OCI-M2 (cell line): ENCODE data around the gene CRHR1.
"Not testable (repeated sequence)": the region's sequence is repeated elsewhere in the genome, so short reads cannot be mapped to it uniquely, and the experiment has no call there.

Experiments
- DNase-seq: peaks from one replicate; lab custom pipeline; 2025; ENCODE audit not compliant: unreplicated experiment; lab: John Stamatoyannopoulos, UW

CRHR1 gene

DNA sequence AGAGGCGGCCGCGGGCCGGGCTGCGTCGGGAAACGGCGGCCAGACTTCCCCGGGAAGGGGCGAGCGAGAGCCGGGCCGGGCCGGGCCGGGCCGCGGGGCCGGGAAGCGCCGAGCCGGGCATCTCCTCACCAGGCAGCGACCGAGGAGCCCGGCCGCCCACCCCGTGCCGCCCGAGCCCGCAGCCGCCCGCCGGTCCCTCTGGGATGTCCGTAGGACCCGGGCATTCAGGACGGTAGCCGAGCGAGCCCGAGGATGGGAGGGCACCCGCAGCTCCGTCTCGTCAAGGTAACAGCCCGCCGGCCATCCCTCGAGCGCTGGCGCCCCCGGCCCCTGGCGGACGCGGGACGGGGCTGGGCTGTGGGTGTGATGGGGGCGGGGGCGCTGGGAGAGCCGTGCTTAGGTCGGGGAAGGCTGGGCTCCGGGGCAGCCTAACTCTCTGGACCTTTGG lies at the start of gene CRHR1:
Gene CRHR1, plus strand, starts transcription at position 28 of the 448 bp plus-strand sequence. Its CDS starts 225 bp downstream, at position 253.
- no peak for DNase-seq

DNA sequence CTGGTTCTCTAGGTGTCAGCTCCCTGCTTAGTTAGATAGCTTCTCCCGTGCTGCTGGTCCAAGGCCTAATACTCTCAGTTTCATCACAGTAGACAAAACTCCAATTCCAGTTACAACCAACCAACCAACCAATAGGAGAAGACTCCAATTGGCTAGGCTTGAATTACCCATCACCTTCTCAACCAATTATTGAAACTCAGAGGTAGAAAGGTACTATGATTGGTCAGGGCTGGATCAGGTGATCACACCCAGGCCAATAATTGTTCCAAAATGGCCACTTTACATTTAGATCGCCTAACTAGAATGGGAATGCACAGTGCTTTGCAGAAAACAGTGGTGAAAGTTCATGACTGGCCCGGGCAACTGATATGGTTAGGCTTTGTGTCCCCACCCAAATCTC lies 49.5 kb upstream of the CRHR1 start:
- DNase-seq = no peak

GRCh38 chr17:45735488-45735887 lies 48.6 kb upstream of the CRHR1 start:
- no peak for DNase-seq

GRCh38 chr17:45739786-45740185 lies 44.3 kb upstream of the CRHR1 start:
- DNase-seq = no peak

DNA sequence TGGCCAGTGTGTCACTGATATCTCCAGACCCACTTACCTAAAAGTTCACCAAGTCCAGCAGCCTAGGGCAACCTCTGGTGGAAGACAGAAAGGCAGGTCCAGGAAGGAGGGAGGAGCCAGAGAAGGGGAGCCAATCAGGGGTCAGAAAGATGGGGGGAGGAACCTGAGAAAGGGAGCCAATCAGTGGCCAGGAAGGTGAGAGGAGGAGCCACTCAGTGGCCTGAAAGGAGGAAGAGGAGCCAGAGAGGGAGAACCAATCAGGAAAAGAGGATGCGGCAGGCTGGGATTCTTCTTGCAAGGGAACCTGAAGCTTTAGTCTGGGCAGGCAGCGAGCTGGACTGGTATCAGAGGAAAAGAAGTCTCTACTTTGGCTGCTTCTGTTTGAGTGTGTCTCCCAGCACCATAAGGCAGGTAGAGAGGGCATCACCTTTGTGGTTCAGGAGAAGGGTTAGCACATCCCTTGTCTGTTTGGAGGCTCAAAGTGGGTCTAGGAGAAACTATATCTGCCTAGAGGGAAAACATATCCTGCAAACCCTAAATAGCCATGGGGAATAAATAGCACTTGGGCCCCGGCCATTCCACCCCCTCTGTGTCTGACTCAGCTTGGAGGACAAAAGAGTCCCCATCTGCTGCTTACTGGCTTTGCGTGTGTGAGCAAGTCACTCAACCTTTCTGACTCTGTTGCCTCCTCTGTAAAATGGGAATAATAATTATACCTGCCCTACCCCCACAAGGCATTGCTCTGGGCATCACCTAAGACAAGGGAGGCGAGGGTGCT lies 43.4 kb upstream of the CRHR1 start:
- DNase-seq = no peak

GRCh38 chr17:45742251-45742650 lies 41.9 kb upstream of the CRHR1 start:
- no peak for DNase-seq

DNA sequence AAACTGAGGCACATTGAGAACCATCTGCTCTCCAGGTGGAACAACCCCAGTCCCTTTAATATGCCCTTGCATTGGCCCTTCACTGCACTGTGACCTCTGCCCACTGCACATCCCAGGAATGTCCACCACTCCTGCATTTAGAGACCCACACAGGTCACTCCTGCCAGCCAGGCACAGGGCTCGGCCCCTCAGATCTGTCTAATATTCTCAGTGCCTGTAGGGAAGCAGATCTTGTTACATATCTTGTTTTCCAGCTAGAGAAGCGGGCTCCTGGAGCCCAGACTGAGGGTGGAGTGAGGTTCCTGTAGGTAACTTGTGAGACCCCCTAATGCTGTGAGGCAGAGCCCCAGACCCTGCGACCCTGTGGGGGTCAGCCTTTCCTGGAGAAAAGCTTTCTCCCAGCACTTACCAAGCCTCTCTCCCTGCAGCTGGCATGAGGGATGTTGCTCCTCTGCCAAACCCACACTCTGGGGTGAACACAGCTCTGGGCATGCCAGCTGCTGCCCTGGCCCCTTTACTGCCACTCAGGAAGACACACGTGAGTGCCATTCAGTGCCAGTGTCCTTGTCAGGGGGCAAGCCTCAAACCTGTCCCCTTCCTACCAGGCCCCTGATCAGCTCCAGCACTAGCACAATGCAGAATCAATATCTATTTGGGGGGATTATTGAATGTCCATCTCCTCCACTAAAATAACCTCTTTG lies 40.3 kb upstream of the CRHR1 start:
- DNase-seq = no peak

DNA sequence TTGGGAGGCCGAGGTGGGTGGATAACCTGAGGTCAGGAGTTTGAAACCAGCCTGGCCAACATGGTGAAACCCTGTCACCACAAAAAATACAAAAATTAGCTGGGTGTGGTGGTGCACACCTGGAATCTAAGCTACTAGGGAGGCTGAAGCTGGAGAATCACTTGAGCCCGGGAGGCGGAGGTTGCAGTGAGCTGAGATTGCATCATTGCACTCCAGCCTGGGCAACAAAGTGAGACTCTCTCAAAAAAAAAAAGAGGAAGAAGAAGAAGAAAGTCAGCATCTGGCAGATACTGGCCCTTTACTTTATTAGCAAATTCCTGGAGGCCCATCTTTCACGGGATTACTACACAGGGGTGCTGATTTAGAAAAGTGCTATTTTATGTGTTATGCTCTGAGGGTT lies 39.3 kb upstream of the CRHR1 start:
- not testable (repeated sequence) for DNase-seq

DNA sequence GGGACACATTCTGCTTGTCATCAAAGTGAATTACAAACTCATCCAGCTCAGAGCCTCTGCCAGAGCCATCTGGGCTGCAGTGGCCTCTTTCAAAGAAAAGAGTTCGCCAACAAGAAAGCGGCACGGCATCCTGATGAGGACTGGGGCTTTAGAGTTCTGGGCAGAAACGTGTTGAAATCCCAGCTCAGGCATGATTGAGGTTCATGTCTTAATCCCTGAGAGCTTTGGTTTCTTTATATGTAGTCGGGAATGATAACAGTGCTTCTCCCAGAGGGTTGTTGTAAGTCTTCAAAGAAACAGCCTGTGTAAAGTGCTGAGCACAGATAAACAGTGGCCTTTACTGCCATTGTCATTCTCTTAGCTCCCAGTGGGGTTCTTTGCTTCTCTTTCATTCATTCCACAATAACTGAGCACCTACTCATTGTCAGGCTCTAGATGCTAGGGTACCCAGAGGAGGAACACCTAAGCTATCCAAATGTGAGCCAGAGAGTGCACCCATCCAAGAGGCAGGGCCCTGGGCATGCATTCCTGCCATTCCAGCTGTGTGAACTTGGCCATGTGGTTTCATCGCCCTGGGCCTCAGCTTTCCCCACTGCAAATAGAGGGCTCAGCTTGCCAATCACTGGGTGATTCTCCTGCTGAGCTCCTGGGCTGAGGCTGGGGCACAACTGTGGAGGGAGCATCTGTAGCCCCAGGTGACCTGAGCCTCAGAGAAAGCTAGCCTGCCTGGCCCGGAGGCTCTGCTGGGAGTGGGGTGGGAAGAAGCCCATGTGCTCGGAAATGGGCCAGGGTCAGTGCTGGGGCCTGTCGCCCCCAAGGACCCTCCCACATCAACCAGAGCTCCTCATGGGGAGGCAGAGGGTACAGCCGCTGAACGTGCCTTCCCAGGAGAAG lies 38.3 kb upstream of the CRHR1 start:
- no peak for DNase-seq

DNA sequence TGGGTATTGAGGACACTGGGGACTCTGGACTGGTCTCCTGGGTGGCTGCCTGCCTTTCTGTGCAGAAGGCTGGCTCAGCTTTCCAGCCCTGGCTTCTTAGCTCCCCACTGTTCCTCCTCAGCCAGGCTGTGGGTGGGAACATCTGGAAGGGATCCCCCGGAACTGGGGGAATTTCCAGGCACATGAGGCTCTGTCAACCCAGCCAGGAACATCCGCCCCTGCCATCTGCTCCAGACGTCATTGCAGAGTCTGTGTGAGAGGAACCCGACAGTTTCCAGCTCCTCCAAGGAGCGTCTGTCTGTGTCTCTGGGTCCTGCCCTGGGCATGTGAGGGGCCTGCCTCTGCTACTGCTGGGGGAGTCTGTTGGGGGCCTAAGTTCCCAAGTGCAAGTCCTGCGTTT lies 36.2 kb upstream of the CRHR1 start:
- no peak for DNase-seq

GRCh38 chr17:45748731-45749310 lies 35.3 kb upstream of the CRHR1 start:
- DNase-seq = no peak

- no peak for DNase-seq
Observed at GRCh38 chr17:45749831-45750335, 34.2 kb upstream of the CRHR1 start.

DNA sequence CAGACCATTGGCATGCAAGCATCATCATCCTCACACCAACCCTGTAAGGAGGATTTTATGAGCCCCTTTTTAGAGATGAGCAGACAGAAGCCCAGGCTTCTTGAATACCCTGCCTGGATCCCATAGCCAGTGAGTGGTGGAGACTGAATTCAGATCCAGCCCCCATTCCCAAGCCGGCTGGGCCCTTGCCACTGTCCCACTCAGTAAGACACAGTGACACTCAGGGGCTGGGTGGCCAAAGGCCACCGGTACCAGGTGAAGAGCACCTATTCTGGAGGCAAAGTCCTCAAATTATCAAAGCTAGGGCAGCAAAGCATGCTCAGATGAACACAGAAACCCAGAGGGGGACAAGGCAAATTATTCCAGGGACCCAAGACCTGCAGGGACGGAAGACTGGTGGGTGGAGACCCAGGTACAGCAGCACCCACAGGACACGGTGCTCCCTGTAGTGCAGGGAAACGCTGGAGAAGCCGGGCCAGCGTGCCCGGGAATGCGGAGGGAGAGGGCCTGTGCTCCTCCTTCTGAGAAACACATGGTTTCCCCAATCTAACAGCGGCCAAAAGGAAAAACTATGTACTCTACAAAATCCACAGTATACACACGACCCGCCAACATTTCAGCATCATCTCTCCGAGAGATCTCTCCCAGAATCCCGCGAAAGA lies 33.2 kb upstream of the CRHR1 start:
- no peak for DNase-seq

GRCh38 chr17:45751466-45751865 lies 32.7 kb upstream of the CRHR1 start:
- DNase-seq = no peak

DNA sequence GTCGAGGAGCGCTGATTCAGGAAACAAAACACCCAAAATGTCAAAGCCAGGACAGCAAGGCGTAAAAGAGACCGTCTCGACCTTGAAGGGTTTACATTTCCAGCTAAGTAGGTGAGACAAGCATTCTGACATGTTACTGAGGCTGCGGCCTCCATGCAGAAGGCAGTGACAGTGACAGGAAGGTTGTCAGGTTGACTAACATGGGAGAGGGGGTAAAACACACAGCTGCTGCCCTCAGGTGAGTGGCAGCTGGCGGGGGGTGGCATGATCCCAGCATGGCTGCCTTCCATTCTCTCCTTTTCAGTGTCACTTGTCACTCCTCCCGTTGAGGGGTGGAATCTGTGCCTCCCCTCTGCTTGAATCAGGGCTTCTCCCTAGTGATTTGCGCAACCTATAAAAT lies 31.9 kb upstream of the CRHR1 start:
- DNase-seq = no peak

GRCh38 chr17:45753645-45754225 lies 30.4 kb upstream of the CRHR1 start:
- DNase-seq = no peak

GRCh38 chr17:45755050-45755449 lies 29.1 kb upstream of the CRHR1 start:
- DNase-seq = no peak

- no peak for DNase-seq
Observed at GRCh38 chr17:45756266-45756991, 27.7 kb upstream of the CRHR1 start.
